ENCODE results near the gene CD99. TPM values are rescaled to one million over a fixed set of nuclear protein-coding genes. Genes with fewer than 3 reads are reported as not detected.

The CD99 gene
- polyA plus RNA-seq, 3 donors = 159 to 217 (median 184) TPM

GRCh38 chrX:2700405-2701320, 9.6 kb downstream of the CD99 start:
- Mint-ChIP-seq H3K4me1 (peaks cover 68% of the 10 kb centered on the region), H3K27me3 (ENCODE audit: low read depth in 3 of 3) (peaks cover 0 to 4% (median 1%) of the 10 kb centered on the region in 3 donors), H3K36me3 (peaks cover 56 to 73% of the 10 kb centered on the region in 2 donors), H3K4me3 (no peak overlapping the region), H3K9me3 (peaks cover 0 to 12% (median 1%) of the 10 kb centered on the region in 7 donors), H3K27ac (peak overlapping the region in 5 of 7 donors; percentile 53 to 70 (median 68))
- Histone ChIP-seq H3K27me3 (ENCODE audit: control insufficient read depth in 2 of 2, insufficient read depth in 2 of 2, low read length in 2 of 2) (no peaks in the 10 kb centered on the region), H3K4me2 (replicated peaks; ENCODE audit: extremely low read depth, low read length, poor library complexity, severe bottlenecking) (no peak overlapping the region), H2AFZ (ENCODE audit: insufficient read depth, low read depth, low read length, poor library complexity, severe bottlenecking) (no peak overlapping the region), H3K4me1 (ENCODE audit: control insufficient read depth in 1 of 2, insufficient read depth in 2 of 2, low read length in 2 of 2) (peaks cover 38 to 42% of the 10 kb centered on the region in 2 donors), H3K36me3 (replicated peaks in 1 of 2; ENCODE audit: control insufficient read depth in 1 of 2, insufficient read depth in 2 of 2, low read length in 2 of 2) (peaks cover 0 to 9% of the 10 kb centered on the region in 2 donors), H4K20me1 (ENCODE audit: insufficient read depth, low read length) (peaks cover 66% of the 10 kb centered on the region), H3K9me3 (replicated peaks in 1 of 2; ENCODE audit: control insufficient read depth in 1 of 2, insufficient read depth in 1 of 2, low read length in 2 of 2) (no peaks in the 10 kb centered on the region), H3K4me3 (replicated peaks in 1 of 3; ENCODE audit: low read depth in 2 of 3, low read length in 3 of 3) (no peak overlapping the region), H3K27ac (ENCODE audit: low read depth in 1 of 2, low read length in 2 of 2) (no peak overlapping the region), H3K9ac (ENCODE audit: insufficient read depth, low read length, poor library complexity, severe bottlenecking) (no peak overlapping the region), H3K79me2 (ENCODE audit: insufficient read depth, low read length) (peaks cover 92% of the 10 kb centered on the region)
- intact Hi-C loops (cut with micrococcal nuclease) = no loop called here
- 98% methylated on average over 8 of the region's 9 CpGs for WGBS (ENCODE audit: insufficient coverage)
- TF ChIP-seq CTCF (IDR thresholded peaks at IDR 0.05) = no peak
- DNase-seq = no peak

GRCh38 chrX:2701600-2701999, 10.5 kb downstream of the CD99 start:
- peaks cover 60 to 75% of the 10 kb centered on the region in 2 donors for H3K36me3 Mint-ChIP-seq

More at GRCh38 chrX:2701600-2701999, 10.5 kb downstream of the CD99 start:
- H3K79me2 ChIP-seq (ENCODE audit: insufficient read depth, low read length) = peaks cover 93% of the 10 kb centered on the region
- H3K27ac ChIP-seq (ENCODE audit: low read depth in 1 of 2, low read length in 2 of 2) = peak overlapping the region in 1 of 2 donors; percentile 19
- no peak for TF ChIP-seq CTCF (IDR thresholded peaks at IDR 0.05)
- H2AFZ ChIP-seq (ENCODE audit: insufficient read depth, low read depth, low read length, poor library complexity, severe bottlenecking) = no peak overlapping the region
- intact Hi-C loops (cut with micrococcal nuclease) = no loop called here
- H4K20me1 ChIP-seq (ENCODE audit: insufficient read depth, low read length) = peaks cover 66% of the 10 kb centered on the region
- WGBS (ENCODE audit: insufficient coverage) = 4% methylated on average over 6 of the region's 6 CpGs
- no peak overlapping the region for H3K4me3 ChIP-seq (replicated peaks in 1 of 3; ENCODE audit: low read depth in 2 of 3, low read length in 3 of 3)
- H3K4me1 ChIP-seq (ENCODE audit: control insufficient read depth in 1 of 2, insufficient read depth in 2 of 2, low read length in 2 of 2) = peaks cover 34 to 38% of the 10 kb centered on the region in 2 donors
- Mint-ChIP-seq H3K4me3 (peak overlapping the region in 1 of 2 donors; percentile 36), H3K27ac (peak overlapping the region; percentile 47 to 93 (median 84)), H3K27me3 (ENCODE audit: low read depth in 3 of 3) (peaks cover 0 to 4% (median 1%) of the 10 kb centered on the region in 3 donors), H3K4me1 (peaks cover 63% of the 10 kb centered on the region), H3K9me3 (peaks cover 0 to 12% (median 1%) of the 10 kb centered on the region in 7 donors)
- peak in 2 of 3 donors; percentile 37 to 49 for DNase-seq
- no peak overlapping the region for H3K9ac ChIP-seq (ENCODE audit: insufficient read depth, low read length, poor library complexity, severe bottlenecking)
- H3K27me3 ChIP-seq (ENCODE audit: control insufficient read depth in 2 of 2, insufficient read depth in 2 of 2, low read length in 2 of 2) = no peaks in the 10 kb centered on the region
- peaks cover 0 to 9% of the 10 kb centered on the region in 2 donors for H3K36me3 ChIP-seq (replicated peaks in 1 of 2; ENCODE audit: control insufficient read depth in 1 of 2, insufficient read depth in 2 of 2, low read length in 2 of 2)
- H3K4me2 ChIP-seq (replicated peaks; ENCODE audit: extremely low read depth, low read length, poor library complexity, severe bottlenecking) = peak overlapping the region; percentile 20
- H3K9me3 ChIP-seq (replicated peaks in 1 of 2; ENCODE audit: control insufficient read depth in 1 of 2, insufficient read depth in 1 of 2, low read length in 2 of 2) = no peaks in the 10 kb centered on the region

Measured in CD14-positive monocyte (primary cell).